ENCODE measurements around the gene COL19A1. TPM values are rescaled to one million over a fixed set of nuclear protein-coding genes. Genes with fewer than 3 reads are reported as not detected.

Gene COL19A1
- total and polyA plus RNA-seq, 7 donors = 0.54 to 1.6 (median 0.83) TPM; not detected in 3

- Histone ChIP-seq H3K4me1 (no peaks in the 10 kb centered on the region), H3K9me3 (no peaks in the 10 kb centered on the region), H3K27me3 (no peaks in the 10 kb centered on the region), H3K36me3 (no peaks in the 10 kb centered on the region), H3K4me3 (no peak overlapping the region), H3K27ac (no peak overlapping the region)
- TF ChIP-seq CTCF (IDR thresholded peaks at IDR 0.05) (no peak), POLR2A (IDR thresholded peaks at IDR 0.05) (no peak), POLR2AphosphoS5 (IDR thresholded peaks at IDR 0.05) (no peak), EP300 (IDR thresholded peaks at IDR 0.05) (no peak)
- no peak for DNase-seq
- 89 to 91% methylated on average over 3 of the region's 3 CpGs for WGBS, 2 donors
- intact Hi-C loops (cut with DNase I) = no loop called here
These were observed 212.9 kb downstream of the COL19A1 start for GRCh38 chr6:70079241-70079640.

- intact Hi-C loops (cut with DNase I) = no loop called here
- no peaks in the 10 kb centered on the region for H3K36me3 ChIP-seq
- no peaks in the 10 kb centered on the region for H3K9me3 ChIP-seq
- no peaks in the 10 kb centered on the region for H3K4me1 ChIP-seq
- TF ChIP-seq POLR2A (IDR thresholded peaks at IDR 0.05) (no peak), POLR2AphosphoS5 (IDR thresholded peaks at IDR 0.05) (no peak)
- no peak overlapping the region for H3K27ac ChIP-seq
- H3K27me3 ChIP-seq = no peaks in the 10 kb centered on the region
- DNase-seq = no peak
- H3K4me3 ChIP-seq = no peak overlapping the region
- WGBS, 2 donors = 18 to 62% methylated on average over 4 of the region's 4 CpGs
These were observed 214.2 kb downstream of the COL19A1 start for GRCh38 chr6:70080443-70081070.

GRCh38 chr6:70082830-70083229 lies 216.5 kb downstream of the COL19A1 start:
- Histone ChIP-seq H3K36me3 (no peaks in the 10 kb centered on the region), H3K4me3 (no peak overlapping the region), H3K9me3 (no peaks in the 10 kb centered on the region), H3K4me1 (no peaks in the 10 kb centered on the region), H3K27me3 (no peaks in the 10 kb centered on the region), H3K27ac (no peak overlapping the region)
- intact Hi-C loops (cut with DNase I) = no loop called here
- no peak for DNase-seq
- WGBS, 2 donors = 69 to 96% methylated on average over 7 of the region's 7 CpGs
- no peak for TF ChIP-seq EP300 (IDR thresholded peaks at IDR 0.05)
- no peak for TF ChIP-seq POLR2AphosphoS5 (IDR thresholded peaks at IDR 0.05)
- no peak for TF ChIP-seq POLR2A (IDR thresholded peaks at IDR 0.05)
- no peak for TF ChIP-seq CTCF (IDR thresholded peaks at IDR 0.05)

- Histone ChIP-seq H3K27ac (no peak overlapping the region), H3K36me3 (no peaks in the 10 kb centered on the region), H3K4me3 (no peak overlapping the region), H3K27me3 (no peaks in the 10 kb centered on the region), H3K4me1 (no peaks in the 10 kb centered on the region), H3K9me3 (no peaks in the 10 kb centered on the region)
- no peak for DNase-seq
- TF ChIP-seq POLR2A (IDR thresholded peaks at IDR 0.05) (no peak), EP300 (IDR thresholded peaks at IDR 0.05) (no peak), POLR2AphosphoS5 (IDR thresholded peaks at IDR 0.05) (no peak), CTCF (IDR thresholded peaks at IDR 0.05) (no peak)
- WGBS, 2 donors = 55 to 89% methylated on average over 1 of the region's 1 CpG
- intact Hi-C loops (cut with DNase I) = no loop called here
These were observed 220.4 kb downstream of the COL19A1 start for GRCh38 chr6:70086806-70087205.

GRCh38 chr6:70094156-70094555 lies 227.8 kb downstream of the COL19A1 start:
- H3K4me3 ChIP-seq = no peak overlapping the region
- no peaks in the 10 kb centered on the region for H3K9me3 ChIP-seq
- H3K36me3 ChIP-seq = no peaks in the 10 kb centered on the region
- no peak for TF ChIP-seq POLR2AphosphoS5 (IDR thresholded peaks at IDR 0.05)
- TF ChIP-seq CTCF (IDR thresholded peaks at IDR 0.05) = no peak
- no peak for TF ChIP-seq POLR2A (IDR thresholded peaks at IDR 0.05)
- TF ChIP-seq EP300 (IDR thresholded peaks at IDR 0.05) = no peak
- no peaks in the 10 kb centered on the region for H3K27me3 ChIP-seq
- intact Hi-C loops (cut with DNase I) = no loop called here
- DNase-seq = no peak
- H3K4me1 ChIP-seq = no peaks in the 10 kb centered on the region
- WGBS, 2 donors = 87 to 89% methylated on average over 1 of the region's 1 CpG
- no peak overlapping the region for H3K27ac ChIP-seq

Measured in sigmoid colon (tissue), 7 donors.